Measurements from ENCODE around the gene ARID1B.

Gene ARID1B

GRCh38 chr6:157012355-157012754 lies 235.2 kb downstream of the ARID1B start:
- TF ChIP-seq CTCF (IDR thresholded peaks at IDR 0.05; ENCODE audit: low read depth, low read length) = no peak
- DNase-seq = no peak

GRCh38 chr6:157013649-157014304 lies 236.6 kb downstream of the ARID1B start:
- no peak overlapping the region for H3K4me3 ChIP-seq (ENCODE audit: low read depth, low read length)
- no peak for DNase-seq
- H3K4me1 ChIP-seq = peaks cover 14% of the 10 kb centered on the region; the same call in 1 of the 2 replicates
- no peaks in the 10 kb centered on the region for H3K27me3 ChIP-seq
- no peak for TF ChIP-seq CTCF (IDR thresholded peaks at IDR 0.05; ENCODE audit: low read depth, low read length)
- no peaks in the 10 kb centered on the region for H3K9me3 ChIP-seq
- H3K36me3 ChIP-seq = no peaks in the 10 kb centered on the region

More at GRCh38 chr6:157012355-157012754, 235.2 kb downstream of the ARID1B start:
- H3K27me3 ChIP-seq = no peaks in the 10 kb centered on the region
- H3K4me3 ChIP-seq (ENCODE audit: low read depth, low read length) = no peak overlapping the region
- H3K4me1 ChIP-seq = peaks cover 8% of the 10 kb centered on the region; the same call in 1 of the 2 replicates
- no peaks in the 10 kb centered on the region for H3K9me3 ChIP-seq
- no peaks in the 10 kb centered on the region for H3K36me3 ChIP-seq

GRCh38 chr6:157014871-157015270 lies 237.7 kb downstream of the ARID1B start:
- Histone ChIP-seq H3K27me3 (no peaks in the 10 kb centered on the region), H3K4me3 (ENCODE audit: low read depth, low read length) (no peak overlapping the region), H3K9me3 (no peaks in the 10 kb centered on the region), H3K4me1 (peaks cover 22% of the 10 kb centered on the region), H3K36me3 (no peaks in the 10 kb centered on the region)
- DNase-seq = no peak
- TF ChIP-seq CTCF (IDR thresholded peaks at IDR 0.05; ENCODE audit: low read depth, low read length) = no peak

- Histone ChIP-seq H3K4me3 (ENCODE audit: low read depth, low read length) (no peak overlapping the region), H3K36me3 (no peaks in the 10 kb centered on the region), H3K27me3 (no peaks in the 10 kb centered on the region), H3K9me3 (no peaks in the 10 kb centered on the region), H3K4me1 (peaks cover 24% of the 10 kb centered on the region)
- TF ChIP-seq CTCF (IDR thresholded peaks at IDR 0.05; ENCODE audit: low read depth, low read length) = no peak
- no peak for DNase-seq
Measured at GRCh38 chr6:157017022-157017421, 239.8 kb downstream of the ARID1B start.

GRCh38 chr6:157017861-157018260 lies 240.7 kb downstream of the ARID1B start:
- peaks cover 29% of the 10 kb centered on the region for H3K4me1 ChIP-seq
- no peak for TF ChIP-seq CTCF (IDR thresholded peaks at IDR 0.05; ENCODE audit: low read depth, low read length)
- H3K4me3 ChIP-seq (ENCODE audit: low read depth, low read length) = no peak overlapping the region

GRCh38 chr6:157019115-157019641 lies 242.0 kb downstream of the ARID1B start:
- Histone ChIP-seq H3K27me3 (no peaks in the 10 kb centered on the region), H3K36me3 (no peaks in the 10 kb centered on the region), H3K4me3 (ENCODE audit: low read depth, low read length) (peak overlapping the region; percentile 83), H3K9me3 (no peaks in the 10 kb centered on the region), H3K4me1 (peaks cover 26% of the 10 kb centered on the region)
- peak; percentile 40 for TF ChIP-seq CTCF (IDR thresholded peaks at IDR 0.05; ENCODE audit: low read depth, low read length)
- peak; percentile 29 for DNase-seq

More at GRCh38 chr6:157017861-157018260, 240.7 kb downstream of the ARID1B start:
- no peak for DNase-seq
- Histone ChIP-seq H3K36me3 (no peaks in the 10 kb centered on the region), H3K9me3 (no peaks in the 10 kb centered on the region), H3K27me3 (no peaks in the 10 kb centered on the region)
